ENCODE measurements around the gene ABCD2. TPM values are rescaled to one million over a fixed set of nuclear protein-coding genes. Genes with fewer than 3 reads are reported as not detected.
A peak's percentile ranks its signal among the peaks of the same experiment; 100 is the strongest.

Gene ABCD2
- polyA plus RNA-seq, 1 experiment: not detected

DNA sequence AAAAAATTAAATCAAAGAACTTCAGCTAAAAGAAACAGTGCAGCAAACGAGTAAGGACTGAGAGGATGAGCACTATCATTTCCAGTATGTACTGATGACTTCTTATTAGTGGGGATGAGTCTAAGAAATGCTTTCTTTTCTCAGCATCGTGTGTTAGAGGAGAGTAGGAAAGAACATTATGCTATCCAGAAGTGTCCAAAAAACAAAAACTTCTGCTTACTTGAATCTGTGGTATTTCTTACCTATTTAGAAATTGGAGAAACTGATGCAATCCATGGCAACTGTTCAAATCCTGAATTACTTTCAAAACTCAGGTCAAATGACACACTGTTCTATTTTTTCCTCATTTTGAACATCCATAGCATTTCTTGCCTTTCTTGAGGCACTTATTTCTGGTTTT lies 23.7 kb downstream of the ABCD2 start:
- H3K9me3 ChIP-seq (ENCODE audit: control insufficient read depth, insufficient read depth, low read length): no peaks in the 10 kb centered on the region
- ChIA-PET POLR2A (no interaction called here), CTCF (no interaction called here)
- H3K27ac ChIP-seq (ENCODE audit: low read depth, low read length): no peak overlapping the region
- H3K4me3 ChIP-seq (ENCODE audit: low read depth, low read length): no peak overlapping the region
- no peaks in the 10 kb centered on the region for H3K27me3 ChIP-seq (ENCODE audit: control insufficient read depth, insufficient read depth, low read length)
- no peak for TF ChIP-seq CTCF (IDR thresholded peaks at IDR 0.05; ENCODE audit: low read depth, low read length)
- no peak for DNase-seq (ENCODE audit: low read depth, low spot score)

- ChIA-PET CTCF (no interaction called here), POLR2A (no interaction called here)
- H3K4me3 ChIP-seq (ENCODE audit: low read depth, low read length): no peak overlapping the region
These were observed 27.3 kb downstream of the ABCD2 start for GRCh38 chr12:39592295-39592694.

GRCh38 chr12:39588348-39588747 lies 31.3 kb downstream of the ABCD2 start:
- no peak for DNase-seq (ENCODE audit: low read depth, low spot score)
- CTCF ChIA-PET: no interaction called here
- Histone ChIP-seq H3K27me3 (ENCODE audit: control insufficient read depth, insufficient read depth, low read length) (no peaks in the 10 kb centered on the region), H3K9me3 (ENCODE audit: control insufficient read depth, insufficient read depth, low read length) (no peaks in the 10 kb centered on the region), H3K27ac (ENCODE audit: low read depth, low read length) (no peak overlapping the region), H3K4me3 (ENCODE audit: low read depth, low read length) (no peak overlapping the region)
- POLR2A ChIA-PET: no interaction called here
- TF ChIP-seq CTCF (IDR thresholded peaks at IDR 0.05; ENCODE audit: low read depth, low read length): no peak

More at GRCh38 chr12:39592295-39592694, 27.3 kb downstream of the ABCD2 start:
- Histone ChIP-seq H3K27ac (ENCODE audit: low read depth, low read length) (no peak overlapping the region), H3K27me3 (ENCODE audit: control insufficient read depth, insufficient read depth, low read length) (no peaks in the 10 kb centered on the region), H3K9me3 (ENCODE audit: control insufficient read depth, insufficient read depth, low read length) (no peaks in the 10 kb centered on the region)
- no peak for DNase-seq (ENCODE audit: low read depth, low spot score)
- no peak for TF ChIP-seq CTCF (IDR thresholded peaks at IDR 0.05; ENCODE audit: low read depth, low read length)

DNA sequence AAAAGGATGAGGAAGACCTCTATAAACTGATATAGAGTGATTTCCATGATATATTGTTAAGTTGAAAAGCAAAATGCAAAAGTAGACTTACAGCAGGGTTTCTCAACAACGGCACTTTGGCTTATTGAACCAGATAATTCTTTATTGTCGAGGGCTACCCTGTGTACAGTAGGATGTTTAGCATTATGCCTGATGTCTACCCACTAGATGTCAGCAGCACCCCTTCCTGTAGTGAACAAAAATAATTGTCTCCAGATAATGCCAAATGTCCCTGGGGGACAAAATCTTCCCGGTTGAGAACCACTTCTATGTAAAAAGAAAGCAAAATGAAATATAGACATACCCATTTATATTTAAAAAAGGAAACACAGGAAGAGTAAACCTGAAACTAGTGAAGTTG lies 32.4 kb downstream of the ABCD2 start:
- ChIA-PET POLR2A (no interaction called here), CTCF (no interaction called here)
- no peaks in the 10 kb centered on the region for H3K27me3 ChIP-seq (ENCODE audit: control insufficient read depth, insufficient read depth, low read length)
- H3K27ac ChIP-seq (ENCODE audit: low read depth, low read length): no peak overlapping the region
- no peak overlapping the region for H3K4me3 ChIP-seq (ENCODE audit: low read depth, low read length)
- no peaks in the 10 kb centered on the region for H3K9me3 ChIP-seq (ENCODE audit: control insufficient read depth, insufficient read depth, low read length)
- TF ChIP-seq CTCF (IDR thresholded peaks at IDR 0.05; ENCODE audit: low read depth, low read length): 0 out of 2 replicates have a peak, but pooled peaks have one; percentile 8
- DNase-seq (ENCODE audit: low read depth, low spot score): no peak

- no peak for TF ChIP-seq CTCF (IDR thresholded peaks at IDR 0.05; ENCODE audit: low read depth, low read length)
- ChIA-PET CTCF (no interaction called here), POLR2A (no interaction called here)
These were observed 32.8 kb downstream of the ABCD2 start for GRCh38 chr12:39586816-39587215.

More at GRCh38 chr12:39586816-39587215, 32.8 kb downstream of the ABCD2 start:
- H3K27me3 ChIP-seq (ENCODE audit: control insufficient read depth, insufficient read depth, low read length): no peaks in the 10 kb centered on the region
- no peaks in the 10 kb centered on the region for H3K9me3 ChIP-seq (ENCODE audit: control insufficient read depth, insufficient read depth, low read length)
- no peak overlapping the region for H3K4me3 ChIP-seq (ENCODE audit: low read depth, low read length)
- DNase-seq (ENCODE audit: low read depth, low spot score): no peak
- H3K27ac ChIP-seq (ENCODE audit: low read depth, low read length): no peak overlapping the region

All from AG04450 (cell line).